ENCODE data around the gene TMEM61.

The TMEM61 gene

GRCh38 chr1:55040083-55040932 lies 59.9 kb downstream of the TMEM61 start:
- no peak for DNase-seq

- no peak for DNase-seq
These were observed 60.6 kb downstream of the TMEM61 start for GRCh38 chr1:55040933-55041494.

- no peak for DNase-seq
These were observed 61.2 kb downstream of the TMEM61 start for GRCh38 chr1:55041613-55042012.

All from central memory CD4-positive, alpha-beta T cell (primary cell).